ENCODE results near the gene UBAC2. TPM values are rescaled to one million over a fixed set of nuclear protein-coding genes. Genes with fewer than 3 reads are reported as not detected.
A peak's percentile ranks its signal among the peaks of the same experiment; 100 is the strongest.

UBAC2 gene
- total RNA-seq, 4 donors from 2014 or later: 43.5 to 59.6 (median 52.0) TPM

GRCh38 chr13:99352351-99353245 is 151.9 kb downstream of the UBAC2 start:
- DNase-seq (ENCODE audit: low spot score in 2 of 2): no peak

GRCh38 chr13:99353246-99353600 is 152.6 kb downstream of the UBAC2 start:
- no peaks in the 10 kb centered on the region for H3K9me3 ChIP-seq
- H3K27ac ChIP-seq: no peak overlapping the region
- no peak for DNase-seq (ENCODE audit: low spot score in 2 of 2)
- WGBS, 2 donors: 75 to 96% methylated on average over 2 of the region's 2 CpGs
- H3K4me1 ChIP-seq: peaks cover 0 to 24% (median 18%) of the 10 kb centered on the region in 4 donors
- no peak overlapping the region for H3K4me3 ChIP-seq
- peaks cover 0 to 31% (median 0%) of the 10 kb centered on the region in 3 donors for H3K36me3 ChIP-seq
- no peaks in the 10 kb centered on the region for H3K27me3 ChIP-seq
- no peak for TF ChIP-seq CTCF (IDR thresholded peaks at IDR 0.05)
- no peak for TF ChIP-seq POLR2A (IDR thresholded peaks at IDR 0.05)
- no peak for TF ChIP-seq EP300 (IDR thresholded peaks at IDR 0.05)

More at GRCh38 chr13:99352351-99353245, 151.9 kb downstream of the UBAC2 start:
- H3K4me3 ChIP-seq: no peak overlapping the region
- H3K9me3 ChIP-seq: no peaks in the 10 kb centered on the region
- TF ChIP-seq CTCF (IDR thresholded peaks at IDR 0.05) (no peak), EP300 (IDR thresholded peaks at IDR 0.05) (no peak), POLR2A (IDR thresholded peaks at IDR 0.05) (no peak)
- H3K27ac ChIP-seq: no peak overlapping the region
- H3K36me3 ChIP-seq: peaks cover 0 to 32% (median 0%) of the 10 kb centered on the region in 3 donors
- WGBS, 2 donors: 86 to 92% methylated on average over 17 of the region's 17 CpGs
- no peaks in the 10 kb centered on the region for H3K27me3 ChIP-seq
- peaks cover 0 to 24% (median 18%) of the 10 kb centered on the region in 4 donors for H3K4me1 ChIP-seq

GRCh38 chr13:99353836-99354235 is 153.2 kb downstream of the UBAC2 start:
- DNase-seq (ENCODE audit: low spot score in 2 of 2): no peak
- H3K9me3 ChIP-seq: no peaks in the 10 kb centered on the region
- H3K4me3 ChIP-seq: no peak overlapping the region
- peaks cover 0 to 24% (median 18%) of the 10 kb centered on the region in 4 donors for H3K4me1 ChIP-seq
- TF ChIP-seq CTCF (IDR thresholded peaks at IDR 0.05) (no peak), POLR2A (IDR thresholded peaks at IDR 0.05) (no peak), EP300 (IDR thresholded peaks at IDR 0.05) (no peak)
- WGBS, 2 donors: 77 to 85% methylated on average over 7 to 8 of the region's 8 CpGs
- H3K27ac ChIP-seq: peak overlapping the region in 1 of 4 donors; percentile 79
- H3K27me3 ChIP-seq: no peaks in the 10 kb centered on the region
- H3K36me3 ChIP-seq: peaks cover 0 to 26% (median 0%) of the 10 kb centered on the region in 3 donors

- no peak for TF ChIP-seq EP300 (IDR thresholded peaks at IDR 0.05)
- TF ChIP-seq POLR2A (IDR thresholded peaks at IDR 0.05): no peak
- TF ChIP-seq CTCF (IDR thresholded peaks at IDR 0.05): no peak
- WGBS, 2 donors: 58 to 64% methylated on average over 8 of the region's 8 CpGs
These were observed 153.8 kb downstream of the UBAC2 start for GRCh38 chr13:99354371-99354951.

More at GRCh38 chr13:99354371-99354951, 153.8 kb downstream of the UBAC2 start:
- no peak overlapping the region for H3K4me3 ChIP-seq
- H3K27ac ChIP-seq: peak overlapping the region in 1 of 4 donors; percentile 79
- no peaks in the 10 kb centered on the region for H3K9me3 ChIP-seq
- peaks cover 0 to 22% (median 0%) of the 10 kb centered on the region in 3 donors for H3K36me3 ChIP-seq
- H3K27me3 ChIP-seq: no peaks in the 10 kb centered on the region
- no peak for DNase-seq (ENCODE audit: low spot score in 2 of 2)
- peaks cover 0 to 24% (median 18%) of the 10 kb centered on the region in 4 donors for H3K4me1 ChIP-seq

All from tibial nerve (tissue), 4 donors.